HG02885 (cell line): ENCODE data around the gene VDR.
"Not testable (repeated sequence)": the region's sequence is repeated elsewhere in the genome, so short reads cannot be mapped to it uniquely, and the experiment has no call there.

Experiments used
- ATAC-seq: cut with Tn5 transposase; IDR thresholded peaks from one replicate; pipeline ENCODE4 v1.9.1; 2021; ENCODE audit warnings: mild to moderate bottlenecking; ENCODE audit not compliant: unreplicated experiment, poor library complexity

VDR gene

GRCh38 chr12:47817272-47818006 lies 87.4 kb downstream of the VDR start:
- no peak for ATAC-seq

GRCh38 chr12:47816403-47817271 lies 88.2 kb downstream of the VDR start:
- ATAC-seq: no peak

GRCh38 chr12:47815447-47815846 lies 89.3 kb downstream of the VDR start:
- not testable (repeated sequence) for ATAC-seq

GRCh38 chr12:47814539-47815170 lies 90.1 kb downstream of the VDR start:
- ATAC-seq: no peak

GRCh38 chr12:47813511-47814196 lies 91.1 kb downstream of the VDR start:
- peak; percentile 35 for ATAC-seq

- peak; percentile 74 for ATAC-seq
Measured at GRCh38 chr12:47812797-47813510, 91.8 kb downstream of the VDR start.

GRCh38 chr12:47811581-47812484 lies 93.0 kb downstream of the VDR start:
- ATAC-seq: no peak

- no peak for ATAC-seq
Measured at GRCh38 chr12:47811072-47811396, 93.8 kb downstream of the VDR start.

- not testable (repeated sequence) for ATAC-seq
Measured at GRCh38 chr12:47809518-47809917, 95.3 kb downstream of the VDR start.

- ATAC-seq: peak; percentile 22
Measured at GRCh38 chr12:47808574-47809365, 96.0 kb downstream of the VDR start.

- ATAC-seq: peak; percentile 27
Measured at GRCh38 chr12:47808050-47808449, 96.7 kb downstream of the VDR start.

- no peak for ATAC-seq
Measured at GRCh38 chr12:47807338-47807737, 97.5 kb downstream of the VDR start.

GRCh38 chr12:47805417-47805816 lies 99.4 kb downstream of the VDR start:
- ATAC-seq: no peak

GRCh38 chr12:47804171-47804570 lies 100.6 kb downstream of the VDR start:
- ATAC-seq: no peak

GRCh38 chr12:47803191-47803875 lies 101.5 kb downstream of the VDR start:
- ATAC-seq: no peak

- no peak for ATAC-seq
Measured at GRCh38 chr12:47802312-47802711, 102.5 kb downstream of the VDR start.

GRCh38 chr12:47801904-47802246 lies 102.9 kb downstream of the VDR start:
- no peak for ATAC-seq
